ENCODE data around the gene SERPINA12.

DNA sequence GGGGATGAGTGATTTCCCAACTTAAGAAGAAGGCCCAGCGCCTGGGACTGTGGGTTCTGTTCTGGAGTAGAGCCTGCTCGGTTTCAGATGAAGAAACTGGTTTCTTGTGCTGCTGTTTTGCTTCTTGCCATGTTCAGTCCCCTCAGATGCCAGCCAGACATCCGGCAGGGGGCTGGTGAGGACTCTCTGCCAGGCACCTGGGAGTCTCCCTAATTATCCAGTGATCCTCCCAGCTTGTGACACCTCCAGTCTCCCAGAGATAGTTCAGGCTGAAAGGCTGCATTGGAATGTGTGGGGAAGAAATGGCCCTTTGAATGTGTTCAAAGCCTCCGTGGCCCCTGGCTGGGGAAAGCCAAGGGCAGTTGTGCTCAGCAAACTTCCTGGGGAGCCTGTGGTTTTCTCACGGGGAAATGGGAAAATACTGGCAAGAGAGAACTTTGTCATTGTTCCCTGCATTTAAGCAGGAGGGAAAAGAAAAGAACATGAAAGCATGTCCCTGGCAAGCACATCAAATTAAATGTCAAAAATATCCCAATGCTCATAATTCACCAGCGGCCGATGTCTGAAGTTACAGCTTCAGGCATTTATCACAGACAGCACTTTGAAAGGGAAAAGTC, 8.5 kb upstream of the SERPINA12 start:
- TF ChIP-seq YY1 (IDR thresholded peaks at IDR 0.05; ENCODE audit: insufficient read depth, insufficient read length) = no peak
- no peak for TF ChIP-seq ZNF274 (IDR thresholded peaks at IDR 0.05; ENCODE audit: low read depth, low read length)
